A673 (cell line): ENCODE measurements around the gene SHQ1. TPM values are rescaled to one million over a fixed set of nuclear protein-coding genes. Genes with fewer than 3 reads are reported as not detected.

ENCODE experiments used
- BruUV-seq: library from RNA; stranded (reverse); fragments of 400-500 nt; replicated peaks from 2 replicates; lab custom pipeline; 2021; lab: Mats Ljungman, UMichigan
- CTCF ChIA-PET: fragments of 300-600 bp; sonication (Branson Sonifier 250); formaldehyde crosslinking; loops from one replicate; lab custom pipeline; 2022; ENCODE audit warnings: antibody characterized with exemption; lab: Charles Lee
- POLR2A ChIA-PET: fragments of 300-600 bp; sonication (Branson Sonifier 250); formaldehyde crosslinking; loops from one replicate; lab custom pipeline; 2022; ENCODE audit warnings: antibody characterized with exemption; ENCODE audit not compliant: low non-redundant PET; lab: Charles Lee
- DNase-seq: peaks from one replicate; pipeline ENCODE4 v3.0.0-alpha.2; 2015; ENCODE audit warnings: low spot score
- H3K27ac ChIP-seq: fragments of 200-600 bp; sonication (generic); 2 replicates; pipeline ENCODE4 v1.5.1; 2016; ENCODE audit warnings: mixed run types, low read depth, mild to moderate bottlenecking, mixed read lengths, antibody characterized with exemption, low read length; ENCODE audit not compliant: poor library complexity, severe bottlenecking
- H3K27me3 ChIP-seq: fragments of 200-600 bp; sonication (generic); replicated peaks from 2 replicates; pipeline ENCODE4 v1.6.1; 2017; ENCODE audit warnings: mixed run types, low read depth, mild to moderate bottlenecking, mixed read lengths, antibody characterized with exemption, low read length; ENCODE audit not compliant: insufficient read depth, poor library complexity
- H3K36me3 ChIP-seq: fragments of 200-600 bp; sonication (generic); 2 replicates; pipeline ENCODE4 v1.6.1; 2016; ENCODE audit warnings: mixed run types, mild to moderate bottlenecking, mixed read lengths, antibody characterized with exemption, low read length; ENCODE audit not compliant: insufficient read depth, poor library complexity, severe bottlenecking
- H3K4me1 ChIP-seq: fragments of 200-600 bp; sonication (generic); 2 replicates; pipeline ENCODE4 v1.6.1; 2017; ENCODE audit warnings: mixed run types, mild to moderate bottlenecking, mixed read lengths, antibody characterized with exemption, low read length; ENCODE audit not compliant: insufficient read depth, poor library complexity, severe bottlenecking
- H3K4me3 ChIP-seq: fragments of 200-600 bp; sonication (generic); 2 replicates; pipeline ENCODE4 v1.5.1; 2016; ENCODE audit warnings: low read depth, mixed run types, mild to moderate bottlenecking, mixed read lengths, low read length; ENCODE audit not compliant: poor library complexity, severe bottlenecking
- H3K9me3 ChIP-seq: fragments of 200-600 bp; sonication (generic); 2 replicates; pipeline ENCODE4 v1.6.1; 2016; ENCODE audit warnings: mixed run types, low read depth, mild to moderate bottlenecking, mixed read lengths, antibody characterized with exemption, low read length; ENCODE audit not compliant: poor library complexity, severe bottlenecking
- EZH2 ChIP-seq: fragments of 200-600 bp; sonication (generic); IDR thresholded peaks from 2 replicates; pipeline ENCODE4 v1.6.1; 2017; ENCODE audit warnings: borderline replicate concordance, low read depth, mild to moderate bottlenecking, mixed read lengths, antibody characterized with exemption, low read length; ENCODE audit not compliant: poor library complexity, severe bottlenecking
- intact Hi-C: fragments of 100-400 bp; cut with micrococcal nuclease; formaldehyde crosslinking; loops from one replicate; pipeline ENCODE4 v1.10.0; 2022; ENCODE audit not compliant: unreplicated experiment
- total RNA-seq: library from RNA; stranded (reverse); gene quantifications from 2 replicates; pipeline ENCODE4 v1.2.3, GENCODE V29; 2021
- TF ChIP-seq, protein P1 (sequence below): fragments of 300-800, 200-600 bp; sonication (generic); conservative IDR thresholded peaks from 2 replicates; pipeline ENCODE4 v1.5.1; 2017; ENCODE audit warnings: low read depth, mild to moderate bottlenecking, antibody characterized with exemption, low read length, moderate library complexity, mixed read lengths

Gene SHQ1
- total RNA-seq, 1 experiment from 2014 or later = 24.3 TPM

DNA sequence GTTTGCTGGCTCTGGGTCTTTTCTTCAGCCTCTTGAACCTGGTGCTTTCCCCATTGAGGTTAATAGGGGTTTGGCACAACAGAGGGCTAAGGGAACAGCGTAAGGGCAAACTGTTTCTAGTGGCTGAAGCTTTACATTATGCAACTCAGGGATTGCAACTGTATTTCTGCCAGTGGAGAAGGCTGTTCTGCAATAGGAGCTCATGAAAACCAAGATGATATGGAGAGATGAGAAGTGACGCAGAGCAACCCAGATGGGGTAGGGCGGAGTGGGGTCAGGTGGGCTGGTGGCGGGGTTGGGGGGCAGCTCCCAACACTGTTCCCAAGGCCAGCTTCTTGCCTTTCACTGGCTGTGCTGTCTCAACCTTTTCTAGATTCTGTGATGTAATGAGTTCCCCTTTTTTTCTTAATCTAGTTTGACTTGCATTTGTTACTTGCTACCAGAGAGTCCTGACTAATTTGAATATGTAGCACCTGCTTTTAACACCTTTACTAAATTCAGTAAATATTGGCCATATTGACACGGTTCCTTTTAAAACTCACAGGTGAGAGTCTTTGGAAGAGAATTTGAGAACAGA lies 46.8 kb upstream of the SHQ1 start:
- no peaks in the 10 kb centered on the region for H3K36me3 ChIP-seq
- intact Hi-C loops = no loop called here
- no peak overlapping the region for H3K4me3 ChIP-seq
- no peak overlapping the region for H3K27ac ChIP-seq
- H3K27me3 ChIP-seq = no peaks in the 10 kb centered on the region
- no peaks in the 10 kb centered on the region for H3K9me3 ChIP-seq
- CTCF ChIA-PET = no interaction called here
- no peak for DNase-seq
- no TSS peak for BruUV-seq
- POLR2A ChIA-PET = no interaction called here
- TF ChIP-seq, protein P1, sequence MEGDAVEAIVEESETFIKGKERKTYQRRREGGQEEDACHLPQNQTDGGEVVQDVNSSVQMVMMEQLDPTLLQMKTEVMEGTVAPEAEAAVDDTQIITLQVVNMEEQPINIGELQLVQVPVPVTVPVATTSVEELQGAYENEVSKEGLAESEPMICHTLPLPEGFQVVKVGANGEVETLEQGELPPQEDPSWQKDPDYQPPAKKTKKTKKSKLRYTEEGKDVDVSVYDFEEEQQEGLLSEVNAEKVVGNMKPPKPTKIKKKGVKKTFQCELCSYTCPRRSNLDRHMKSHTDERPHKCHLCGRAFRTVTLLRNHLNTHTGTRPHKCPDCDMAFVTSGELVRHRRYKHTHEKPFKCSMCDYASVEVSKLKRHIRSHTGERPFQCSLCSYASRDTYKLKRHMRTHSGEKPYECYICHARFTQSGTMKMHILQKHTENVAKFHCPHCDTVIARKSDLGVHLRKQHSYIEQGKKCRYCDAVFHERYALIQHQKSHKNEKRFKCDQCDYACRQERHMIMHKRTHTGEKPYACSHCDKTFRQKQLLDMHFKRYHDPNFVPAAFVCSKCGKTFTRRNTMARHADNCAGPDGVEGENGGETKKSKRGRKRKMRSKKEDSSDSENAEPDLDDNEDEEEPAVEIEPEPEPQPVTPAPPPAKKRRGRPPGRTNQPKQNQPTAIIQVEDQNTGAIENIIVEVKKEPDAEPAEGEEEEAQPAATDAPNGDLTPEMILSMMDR = no peak
- TF ChIP-seq EZH2 = no peak
- peaks cover 26% of the 10 kb centered on the region for H3K4me1 ChIP-seq

DNA sequence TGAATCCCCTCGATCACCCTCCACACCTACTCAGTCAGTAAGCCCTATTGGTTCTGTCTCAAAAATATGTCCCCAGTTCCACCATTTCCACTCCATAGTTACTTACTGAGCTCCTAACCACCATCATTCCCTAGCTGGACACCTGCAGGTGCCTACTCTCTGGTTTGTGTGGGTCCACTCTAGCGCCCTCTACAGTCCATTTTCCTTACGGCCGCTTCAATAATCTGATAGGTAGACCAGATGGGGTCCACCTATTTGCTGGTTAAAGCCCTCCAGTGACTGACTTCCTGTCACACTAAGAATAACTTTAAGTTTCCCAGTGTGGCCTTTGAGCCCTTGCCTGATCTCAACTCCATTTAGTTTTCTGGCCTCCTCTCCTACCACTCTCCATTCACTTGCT lies 44.6 kb upstream of the SHQ1 start:
- Histone ChIP-seq H3K9me3 (no peaks in the 10 kb centered on the region), H3K36me3 (no peaks in the 10 kb centered on the region), H3K27ac (no peak overlapping the region), H3K27me3 (no peaks in the 10 kb centered on the region), H3K4me1 (peaks cover 26% of the 10 kb centered on the region), H3K4me3 (no peak overlapping the region)
- CTCF ChIA-PET = interaction anchor here (0.6 kb wide), 1 partner anchor 1689 kb away, joined by 9 read pairs; no protein-coding TSS in a partner anchor
- POLR2A ChIA-PET = no interaction called here
- peak; percentile 14 for DNase-seq
- intact Hi-C loops = no loop called here
- no TSS peak for BruUV-seq
- TF ChIP-seq EZH2 = no peak
- TF ChIP-seq, protein P1 = peak; percentile 55

GRCh38 chr3:72892081-72892775 lies 44.0 kb upstream of the SHQ1 start:
- no peaks in the 10 kb centered on the region for H3K27me3 ChIP-seq
- H3K27ac ChIP-seq = peak overlapping the region; percentile 78
- H3K4me3 ChIP-seq = no peak overlapping the region
- DNase-seq = peak; percentile 75
- intact Hi-C loops = no loop called here
- TF ChIP-seq EZH2 = no peak
- TF ChIP-seq, protein P1 = no peak
- H3K4me1 ChIP-seq = peaks cover 26% of the 10 kb centered on the region
- ChIA-PET POLR2A (no interaction called here), CTCF (interaction anchor here (0.6 kb wide), 1 partner anchor 1689 kb away, joined by 9 read pairs; no protein-coding TSS in a partner anchor)
- no peaks in the 10 kb centered on the region for H3K9me3 ChIP-seq
- H3K36me3 ChIP-seq = no peaks in the 10 kb centered on the region
- no TSS peak for BruUV-seq
